ENCODE results near the gene NAGPA. TPM values are rescaled to one million over a fixed set of nuclear protein-coding genes. Genes with fewer than 3 reads are reported as not detected.

NAGPA gene
- total RNA-seq, 1 experiment from 2014 or later: 11.7 TPM

- intact Hi-C loops (cut with micrococcal nuclease; ENCODE audit: unreplicated experiment): no loop called here
- ChIA-PET CTCF (no interaction called here), POLR2A (ENCODE audit: low non-redundant PET) (no interaction called here)
- no peak overlapping the region for H3K27ac ChIP-seq (ENCODE audit: low read depth, low read length, poor library complexity, severe bottlenecking)
- no peak for TF ChIP-seq CTCF (conservative IDR thresholded peaks at IDR 0.05; ENCODE audit: low read depth, low read length)
- no peak for TF ChIP-seq EZH2 (IDR thresholded peaks at IDR 0.05; ENCODE audit: borderline replicate concordance, low read depth, low read length, poor library complexity, severe bottlenecking)
- no TSS peak for BruUV-seq (replicated peaks)
- no peaks in the 10 kb centered on the region for H3K36me3 ChIP-seq (ENCODE audit: insufficient read depth, low read length, poor library complexity, severe bottlenecking)
- DNase-seq (ENCODE audit: low spot score): no peak
- H3K27me3 ChIP-seq (replicated peaks; ENCODE audit: insufficient read depth, low read depth, low read length, poor library complexity): no peaks in the 10 kb centered on the region
- H3K9me3 ChIP-seq (ENCODE audit: low read depth, low read length, poor library complexity, severe bottlenecking): no peaks in the 10 kb centered on the region
- H3K4me3 ChIP-seq (ENCODE audit: low read depth, low read length, poor library complexity, severe bottlenecking): no peak overlapping the region
- H3K4me1 ChIP-seq (ENCODE audit: insufficient read depth, low read length, poor library complexity, severe bottlenecking): no peaks in the 10 kb centered on the region
These were observed 33.1 kb downstream of the NAGPA start for GRCh38 chr16:5000573-5001001.

GRCh38 chr16:4994719-4995434, 38.9 kb downstream of the NAGPA start:
- Histone ChIP-seq H3K27me3 (replicated peaks; ENCODE audit: insufficient read depth, low read depth, low read length, poor library complexity) (peaks cover 19% of the 10 kb centered on the region), H3K4me3 (ENCODE audit: low read depth, low read length, poor library complexity, severe bottlenecking) (no peak overlapping the region), H3K36me3 (ENCODE audit: insufficient read depth, low read length, poor library complexity, severe bottlenecking) (no peaks in the 10 kb centered on the region), H3K9me3 (ENCODE audit: low read depth, low read length, poor library complexity, severe bottlenecking) (no peaks in the 10 kb centered on the region), H3K4me1 (ENCODE audit: insufficient read depth, low read length, poor library complexity, severe bottlenecking) (no peaks in the 10 kb centered on the region), H3K27ac (ENCODE audit: low read depth, low read length, poor library complexity, severe bottlenecking) (no peak overlapping the region)
- no peak for TF ChIP-seq CTCF (conservative IDR thresholded peaks at IDR 0.05; ENCODE audit: low read depth, low read length)
- no peak for TF ChIP-seq EZH2 (IDR thresholded peaks at IDR 0.05; ENCODE audit: borderline replicate concordance, low read depth, low read length, poor library complexity, severe bottlenecking)
- POLR2A ChIA-PET (ENCODE audit: low non-redundant PET): no interaction called here
- no peak for DNase-seq (ENCODE audit: low spot score)
- no TSS peak for BruUV-seq (replicated peaks)
- intact Hi-C loops (cut with micrococcal nuclease; ENCODE audit: unreplicated experiment): no loop called here
- CTCF ChIA-PET: no interaction called here

- H3K36me3 ChIP-seq (ENCODE audit: insufficient read depth, low read length, poor library complexity, severe bottlenecking): no peaks in the 10 kb centered on the region
- peaks cover 48% of the 10 kb centered on the region for H3K27me3 ChIP-seq (replicated peaks; ENCODE audit: insufficient read depth, low read depth, low read length, poor library complexity)
- BruUV-seq (replicated peaks): no TSS peak
- ChIA-PET POLR2A (ENCODE audit: low non-redundant PET) (no interaction called here), CTCF (no interaction called here)
- H3K9me3 ChIP-seq (ENCODE audit: low read depth, low read length, poor library complexity, severe bottlenecking): no peaks in the 10 kb centered on the region
- intact Hi-C loops (cut with micrococcal nuclease; ENCODE audit: unreplicated experiment): no loop called here
- DNase-seq (ENCODE audit: low spot score): no peak
- no peak overlapping the region for H3K4me3 ChIP-seq (ENCODE audit: low read depth, low read length, poor library complexity, severe bottlenecking)
- no peaks in the 10 kb centered on the region for H3K4me1 ChIP-seq (ENCODE audit: insufficient read depth, low read length, poor library complexity, severe bottlenecking)
- TF ChIP-seq CTCF (conservative IDR thresholded peaks at IDR 0.05; ENCODE audit: low read depth, low read length): no peak
- no peak for TF ChIP-seq EZH2 (IDR thresholded peaks at IDR 0.05; ENCODE audit: borderline replicate concordance, low read depth, low read length, poor library complexity, severe bottlenecking)
- H3K27ac ChIP-seq (ENCODE audit: low read depth, low read length, poor library complexity, severe bottlenecking): no peak overlapping the region
These were observed 42.0 kb downstream of the NAGPA start for GRCh38 chr16:4991754-4992153.
